GM23248 (cell line): ENCODE results near the gene TYSND1. TPM values are rescaled to one million over a fixed set of nuclear protein-coding genes. Genes with fewer than 3 reads are reported as not detected.
"Not testable (repeated sequence)": the region's sequence is repeated elsewhere in the genome, so short reads cannot be mapped to it uniquely, and the experiment has no call there.

Experiments
- DNase-seq: peaks from one replicate; pipeline ENCODE4 v3.0.0-alpha.2; 2015
- H2AFZ ChIP-seq: fragments of 200-600 bp; sonication (generic); 2 replicates; pipeline ENCODE4 v1.6.1; 2016; ENCODE audit warnings: antibody characterized with exemption
- H3F3A ChIP-seq: fragments of 200-600 bp; sonication (generic); 2 replicates; pipeline ENCODE4 v1.6.1; 2016; ENCODE audit warnings: mild to moderate bottlenecking, antibody characterized with exemption, mixed run types; ENCODE audit not compliant: insufficient read depth
- H3K27ac ChIP-seq: fragments of 200-600 bp; sonication (generic); 2 replicates; pipeline ENCODE4 v1.5.1; 2016; ENCODE audit warnings: mild to moderate bottlenecking
- H3K27me3 ChIP-seq: fragments of 200-600 bp; sonication (generic); replicated peaks from 2 replicates; pipeline ENCODE4 v1.6.1; 2016; ENCODE audit warnings: mild to moderate bottlenecking; ENCODE audit not compliant: insufficient read depth
- H3K36me3 ChIP-seq: fragments of 200-600 bp; sonication (generic); 2 replicates; pipeline ENCODE4 v1.6.1; 2016; ENCODE audit warnings: low read depth, mild to moderate bottlenecking
- H3K4me1 ChIP-seq: fragments of 200-600 bp; sonication (generic); 2 replicates; pipeline ENCODE4 v1.6.1; 2016; ENCODE audit warnings: mild to moderate bottlenecking; ENCODE audit not compliant: insufficient read depth
- H3K4me2 ChIP-seq: fragments of 200-600 bp; sonication (generic); one replicate; pipeline ENCODE4 v1.6.1; 2016; ENCODE audit warnings: mild to moderate bottlenecking; ENCODE audit not compliant: unreplicated experiment
- H3K4me3 ChIP-seq: fragments of 200-600 bp; sonication (generic); 2 replicates; pipeline ENCODE4 v1.5.1; 2016; ENCODE audit warnings: mild to moderate bottlenecking
- H3K79me2 ChIP-seq: fragments of 200-600 bp; sonication (generic); 2 replicates; pipeline ENCODE4 v1.6.1; 2016; ENCODE audit warnings: mild to moderate bottlenecking; ENCODE audit not compliant: insufficient read depth
- H3K9ac ChIP-seq: fragments of 200-600 bp; sonication (generic); 2 replicates; pipeline ENCODE4 v1.6.1; 2016; ENCODE audit warnings: mild to moderate bottlenecking
- H3K9me2 ChIP-seq: fragments of 200-600 bp; sonication (generic); 2 replicates; pipeline ENCODE4 v1.6.1; 2016; ENCODE audit warnings: mixed run types, mild to moderate bottlenecking, moderate library complexity; ENCODE audit not compliant: insufficient read depth
- H3K9me3 ChIP-seq: fragments of 200-600 bp; sonication (generic); one replicate; pipeline ENCODE4 v1.6.1; 2017; ENCODE audit warnings: low read depth
- H4K20me1 ChIP-seq: fragments of 200-600 bp; sonication (generic); 2 replicates; pipeline ENCODE4 v1.6.0; 2016; ENCODE audit not compliant: insufficient read depth
- EZH2 ChIP-seq: fragments of 200-600 bp; sonication (generic); IDR thresholded peaks from 2 replicates; pipeline ENCODE4 v1.6.1; 2018; ENCODE audit warnings: antibody characterized with exemption, mild to moderate bottlenecking; ENCODE audit not compliant: insufficient read depth, poor library complexity, severe bottlenecking
- EZH2phosphoT487 ChIP-seq: fragments of 200-600 bp; sonication (generic); IDR thresholded peaks from 2 replicates; pipeline ENCODE4 v1.6.1; 2018; ENCODE audit warnings: antibody characterized with exemption, moderate library complexity, mild to moderate bottlenecking, low read depth; ENCODE audit not compliant: insufficient read depth
- WGBS, 2 experiments: methylation state at CpG; one replicate each; pipeline ENCODE4 v1.1.6; 2015 to 2017; ENCODE audit warnings: low lambda C conversion rate in 2 of 2, low coverage in 1 of 2; ENCODE audit errors: missing lambda C conversion rate in 2 of 2; 5-methylcytosine and 5-hydroxymethylcytosine counted together
- in situ Hi-C: fragments of 300-500 bp; cut with MboI; formaldehyde crosslinking; loops from 2 replicates; pipeline ENCODE4 v1.15.0; 2020
- polyA plus RNA-seq: library from polyadenylated mRNA; unstranded; fragments of >200 nt; fragmentation: Nextera tagmentation; extraction: Ambion mirVana; gene quantifications from 2 replicates; pipeline ENCODE4 v1.2.1, GENCODE V29; 2016
- total RNA-seq: library from RNA; depleted of rRNA; stranded (reverse); fragments of >200 nt; shearing (Covaris generic); gene quantifications from 2 replicates; pipeline ENCODE4 v1.2.3, GENCODE V29; 2014

TYSND1 gene
- total and polyA plus RNA-seq, 2 experiments from 2014 or later, result 4.0 to 6.4 TPM

GRCh38 chr10:70186571-70186970, 40.1 kb upstream of the TYSND1 start:
- H3K36me3 ChIP-seq, result no peaks in the 10 kb centered on the region
- 66 to 68% methylated on average over 3 of the region's 3 CpGs for WGBS, 2 experiments
- no peaks in the 10 kb centered on the region for H4K20me1 ChIP-seq
- H3K27ac ChIP-seq, result no peak overlapping the region
- H3K79me2 ChIP-seq, result no peaks in the 10 kb centered on the region
- no peak overlapping the region for H3K4me3 ChIP-seq
- H3K9me2 ChIP-seq, result no peaks in the 10 kb centered on the region
- peaks cover 18% of the 10 kb centered on the region for H3F3A ChIP-seq
- H3K27me3 ChIP-seq, result no peaks in the 10 kb centered on the region
- H3K9ac ChIP-seq, result no peak overlapping the region
- peaks cover 17% of the 10 kb centered on the region for H3K4me1 ChIP-seq
- H3K9me3 ChIP-seq, result no peaks in the 10 kb centered on the region
- TF ChIP-seq EZH2phosphoT487 (no peak), EZH2 (no peak)
- in situ Hi-C loops, result no loop called here
- peak; percentile 49 for DNase-seq
- no peak overlapping the region for H2AFZ ChIP-seq
- no peak overlapping the region for H3K4me2 ChIP-seq

- no peak overlapping the region for H2AFZ ChIP-seq
- no peaks in the 10 kb centered on the region for H4K20me1 ChIP-seq
- H3K9me2 ChIP-seq, result no peaks in the 10 kb centered on the region
- no peak overlapping the region for H3K4me3 ChIP-seq
- no peaks in the 10 kb centered on the region for H3K79me2 ChIP-seq
- WGBS, 2 experiments, result 64 to 74% methylated on average over 5 of the region's 5 CpGs
- no peak for DNase-seq
- H3K27me3 ChIP-seq, result no peaks in the 10 kb centered on the region
- peaks cover 13% of the 10 kb centered on the region for H3F3A ChIP-seq
- peaks cover 13% of the 10 kb centered on the region for H3K4me1 ChIP-seq
- H3K27ac ChIP-seq, result no peak overlapping the region
- H3K4me2 ChIP-seq, result no peak overlapping the region
- TF ChIP-seq EZH2phosphoT487 (no peak), EZH2 (no peak)
- H3K9ac ChIP-seq, result no peak overlapping the region
- no peaks in the 10 kb centered on the region for H3K9me3 ChIP-seq
- H3K36me3 ChIP-seq, result no peaks in the 10 kb centered on the region
- in situ Hi-C loops, result no loop called here
Observed at GRCh38 chr10:70186090-70186489, 39.6 kb upstream of the TYSND1 start.

- no peak overlapping the region for H2AFZ ChIP-seq
- H3K36me3 ChIP-seq, result no peaks in the 10 kb centered on the region
- H3K9me2 ChIP-seq, result no peaks in the 10 kb centered on the region
- H3K4me2 ChIP-seq, result no peak overlapping the region
- TF ChIP-seq EZH2phosphoT487, result no peak
- no peak for TF ChIP-seq EZH2
- 63 to 76% methylated on average over 2 of the region's 2 CpGs for WGBS, 2 experiments
- in situ Hi-C loops, result no loop called here
- no peaks in the 10 kb centered on the region for H3K9me3 ChIP-seq
- no peak for DNase-seq
- no peak overlapping the region for H3K27ac ChIP-seq
- no peaks in the 10 kb centered on the region for H3K79me2 ChIP-seq
- no peaks in the 10 kb centered on the region for H3K27me3 ChIP-seq
- H3K9ac ChIP-seq, result no peak overlapping the region
- H3K4me1 ChIP-seq, result no peaks in the 10 kb centered on the region
- H3F3A ChIP-seq, result no peaks in the 10 kb centered on the region
- no peaks in the 10 kb centered on the region for H4K20me1 ChIP-seq
- no peak overlapping the region for H3K4me3 ChIP-seq
Observed at GRCh38 chr10:70183304-70183703, 36.8 kb upstream of the TYSND1 start.

- in situ Hi-C loops, H3F3A ChIP-seq, H3K27me3 ChIP-seq, DNase-seq, H3K9ac ChIP-seq, H3K9me3 ChIP-seq, H3K9me2 ChIP-seq, H3K27ac ChIP-seq, H3K4me1 ChIP-seq, H3K79me2 ChIP-seq, H3K4me2 ChIP-seq, H2AFZ ChIP-seq, H3K36me3 ChIP-seq, H4K20me1 ChIP-seq, H3K4me3 ChIP-seq: not testable (repeated sequence)
- 80 to 81% methylated on average over 8 of the region's 8 CpGs for WGBS, 2 experiments
Observed at GRCh38 chr10:70179209-70179608, 32.7 kb upstream of the TYSND1 start.

GRCh38 chr10:70178139-70178725, 31.7 kb upstream of the TYSND1 start:
- no peak for DNase-seq
- H3K4me1 ChIP-seq, result no peaks in the 10 kb centered on the region
- H3K4me2 ChIP-seq, result no peak overlapping the region
- no peak overlapping the region for H3K9ac ChIP-seq
- H3K27me3 ChIP-seq, result no peaks in the 10 kb centered on the region
- TF ChIP-seq EZH2phosphoT487 (no peak), EZH2 (no peak)
- no peak overlapping the region for H2AFZ ChIP-seq
- 55 to 63% methylated on average over 4 of the region's 4 CpGs for WGBS, 2 experiments
- no peak overlapping the region for H3K27ac ChIP-seq
- no peaks in the 10 kb centered on the region for H3K9me2 ChIP-seq
- in situ Hi-C loops, result no loop called here
- H3K79me2 ChIP-seq, result no peaks in the 10 kb centered on the region
- no peaks in the 10 kb centered on the region for H4K20me1 ChIP-seq
- H3F3A ChIP-seq, result no peaks in the 10 kb centered on the region
- H3K36me3 ChIP-seq, result no peaks in the 10 kb centered on the region
- H3K9me3 ChIP-seq, result no peaks in the 10 kb centered on the region
- H3K4me3 ChIP-seq, result no peak overlapping the region
